Neural progenitor cell (in vitro differentiated cells): ENCODE measurements around the gene DLEU7. TPM values are rescaled to one million over a fixed set of nuclear protein-coding genes. Genes with fewer than 3 reads are reported as not detected.

Source experiments
- DNase-seq: peaks from one replicate; pipeline ENCODE4 v3.0.0-alpha.2; 2016; ENCODE audit warnings: low spot score
- H2AFZ ChIP-seq: fragments of 200-600 bp; sonication (generic); replicated peaks from 2 replicates; pipeline ENCODE4 v1.6.1; 2016; ENCODE audit warnings: antibody characterized with exemption
- H3F3A ChIP-seq: fragments of 200-600 bp; sonication (generic); 2 replicates; pipeline ENCODE4 v1.6.1; 2016; ENCODE audit warnings: antibody characterized with exemption, low read depth
- H3K27ac ChIP-seq: fragments of 200-600 bp; sonication (generic); 2 replicates; pipeline ENCODE4 v1.5.1; 2016; ENCODE audit warnings: mild to moderate bottlenecking
- H3K27me3 ChIP-seq: fragments of 200-600 bp; sonication (generic); 2 replicates; pipeline ENCODE4 v1.6.1; 2016; ENCODE audit warnings: mild to moderate bottlenecking, moderate library complexity
- H3K36me3 ChIP-seq: fragments of 200-600 bp; sonication (generic); 2 replicates; pipeline ENCODE4 v1.5.1; 2016
- H3K4me1 ChIP-seq: fragments of 200-600 bp; sonication (generic); 2 replicates; pipeline ENCODE4 v1.6.1; 2016; ENCODE audit warnings: mixed run types
- H3K4me2 ChIP-seq: fragments of 200-600 bp; sonication (generic); 2 replicates; pipeline ENCODE4 v1.6.1; 2016
- H3K4me3 ChIP-seq: fragments of 200-600 bp; sonication (generic); 2 replicates; pipeline ENCODE4 v1.5.1; 2016
- H3K79me2 ChIP-seq: fragments of 200-600 bp; sonication (generic); 2 replicates; pipeline ENCODE4 v1.6.1; 2016; ENCODE audit warnings: low read depth
- H3K9ac ChIP-seq: fragments of 200-600 bp; sonication (generic); 2 replicates; pipeline ENCODE4 v1.6.1; 2016
- H3K9me3 ChIP-seq: fragments of 200-600 bp; sonication (generic); 2 replicates; pipeline ENCODE4 v1.5.1; 2016; ENCODE audit warnings: low read depth
- H4K20me1 ChIP-seq: fragments of 200-600 bp; sonication (generic); 2 replicates; pipeline ENCODE4 v1.6.1; 2016; ENCODE audit warnings: low read depth
- H3K27ac Mint-ChIP-seq: 3 replicates; pipeline ENCODE4 v1.8.0; 2021; ENCODE audit warnings: mixed read lengths
- H3K27me3 Mint-ChIP-seq: 2 replicates; pipeline ENCODE4 v1.8.0; 2022; ENCODE audit warnings: low read depth, mild to moderate bottlenecking, inconsistent platforms, moderate library complexity, mixed read lengths; ENCODE audit not compliant: insufficient read depth
- H3K36me3 Mint-ChIP-seq: 3 replicates; pipeline ENCODE4 v1.8.0; 2021; ENCODE audit warnings: mixed read lengths
- H3K4me1 Mint-ChIP-seq: 3 replicates; pipeline ENCODE4 v1.8.0; 2021; ENCODE audit warnings: mixed read lengths
- H3K4me3 Mint-ChIP-seq: 3 replicates; pipeline ENCODE4 v1.8.0; 2021; ENCODE audit warnings: mild to moderate bottlenecking, moderate library complexity, mixed read lengths
- H3K9me3 Mint-ChIP-seq: 3 replicates; pipeline ENCODE4 v1.8.0; 2020; ENCODE audit warnings: mixed read lengths
- CTCF ChIP-seq: fragments of 200-600 bp; sonication (generic); IDR thresholded peaks from 2 replicates; pipeline ENCODE4 v1.5.1; 2017; ENCODE audit warnings: antibody characterized with exemption, mild to moderate bottlenecking
- EZH2 ChIP-seq: fragments of 200-600 bp; sonication (generic); IDR thresholded peaks from 2 replicates; pipeline ENCODE4 v1.6.1; 2017; ENCODE audit warnings: antibody characterized with exemption, mild to moderate bottlenecking, moderate library complexity
- EZH2phosphoT487 ChIP-seq: fragments of 200-600 bp; sonication (generic); IDR thresholded peaks from 2 replicates; pipeline ENCODE4 v1.6.1; 2017; ENCODE audit warnings: antibody characterized with exemption
- total RNA-seq: library from RNA; depleted of rRNA; stranded (reverse); fragments of >200 nt; gene quantifications from 2 replicates; pipeline ENCODE4 v1.2.3, GENCODE V29; 2015; ENCODE audit warnings: low replicate concordance

DLEU7 gene
- total RNA-seq, 1 donor from 2014 or later: not detected

GRCh38 chr13:50889317-50889716 is 45.8 kb upstream of the DLEU7 start:
- H3K27me3 Mint-ChIP-seq: peaks cover 6% of the 10 kb centered on the region
- H2AFZ ChIP-seq: no peak overlapping the region
- peaks cover 8% of the 10 kb centered on the region for H3K4me1 ChIP-seq
- H3K9me3 ChIP-seq: no peaks in the 10 kb centered on the region
- no peak overlapping the region for H3K4me2 ChIP-seq
- no peak overlapping the region for H3K4me3 Mint-ChIP-seq
- peaks cover 18% of the 10 kb centered on the region for H3K4me1 Mint-ChIP-seq
- H3K36me3 Mint-ChIP-seq: no peaks in the 10 kb centered on the region
- no peaks in the 10 kb centered on the region for H3K27me3 ChIP-seq
- H4K20me1 ChIP-seq: no peaks in the 10 kb centered on the region
- H3K79me2 ChIP-seq: no peaks in the 10 kb centered on the region
- H3K9ac ChIP-seq: no peak overlapping the region
- DNase-seq: no peak
- H3K9me3 Mint-ChIP-seq: no peaks in the 10 kb centered on the region
- H3F3A ChIP-seq: no peaks in the 10 kb centered on the region
- H3K36me3 ChIP-seq: no peaks in the 10 kb centered on the region
- H3K4me3 ChIP-seq: no peak overlapping the region
- TF ChIP-seq EZH2 (no peak), EZH2phosphoT487 (no peak), CTCF (no peak)
- no peak overlapping the region for H3K27ac ChIP-seq
- no peak overlapping the region for H3K27ac Mint-ChIP-seq

- Mint-ChIP-seq H3K4me3 (no peak overlapping the region), H3K9me3 (no peaks in the 10 kb centered on the region), H3K4me1 (peaks cover 11% of the 10 kb centered on the region), H3K27ac (no peak overlapping the region), H3K27me3 (peaks cover 6% of the 10 kb centered on the region), H3K36me3 (no peaks in the 10 kb centered on the region)
- Histone ChIP-seq H3K4me3 (no peak overlapping the region), H3F3A (no peaks in the 10 kb centered on the region), H3K9ac (no peak overlapping the region), H2AFZ (no peak overlapping the region), H3K4me2 (no peak overlapping the region), H3K79me2 (no peaks in the 10 kb centered on the region), H3K4me1 (peaks cover 4% of the 10 kb centered on the region), H3K9me3 (no peaks in the 10 kb centered on the region), H3K27me3 (no peaks in the 10 kb centered on the region), H4K20me1 (no peaks in the 10 kb centered on the region), H3K27ac (no peak overlapping the region), H3K36me3 (no peaks in the 10 kb centered on the region)
- no peak for DNase-seq
- TF ChIP-seq EZH2phosphoT487 (no peak), EZH2 (no peak), CTCF (no peak)
These were observed 44.9 kb upstream of the DLEU7 start for GRCh38 chr13:50888362-50888761.

GRCh38 chr13:50887151-50887550 is 43.7 kb upstream of the DLEU7 start:
- Histone ChIP-seq H4K20me1 (no peaks in the 10 kb centered on the region), H3K79me2 (no peaks in the 10 kb centered on the region), H3F3A (no peaks in the 10 kb centered on the region), H3K27ac (no peak overlapping the region), H2AFZ (no peak overlapping the region), H3K9me3 (peaks cover 6% of the 10 kb centered on the region), H3K4me1 (no peaks in the 10 kb centered on the region), H3K36me3 (no peaks in the 10 kb centered on the region), H3K4me3 (no peak overlapping the region), H3K9ac (no peak overlapping the region), H3K4me2 (no peak overlapping the region), H3K27me3 (no peaks in the 10 kb centered on the region)
- no peak for DNase-seq
- Mint-ChIP-seq H3K4me3 (no peak overlapping the region), H3K9me3 (no peaks in the 10 kb centered on the region), H3K4me1 (peaks cover 1% of the 10 kb centered on the region), H3K27me3 (peaks cover 2% of the 10 kb centered on the region), H3K36me3 (no peaks in the 10 kb centered on the region), H3K27ac (no peak overlapping the region)
- TF ChIP-seq EZH2phosphoT487: no peak
- TF ChIP-seq CTCF: no peak
- no peak for TF ChIP-seq EZH2

- Histone ChIP-seq H3K4me2 (no peak overlapping the region), H3K9ac (no peak overlapping the region), H3K79me2 (no peaks in the 10 kb centered on the region), H4K20me1 (no peaks in the 10 kb centered on the region), H3K4me1 (no peaks in the 10 kb centered on the region), H2AFZ (no peak overlapping the region), H3K27me3 (no peaks in the 10 kb centered on the region), H3K36me3 (no peaks in the 10 kb centered on the region), H3K4me3 (no peak overlapping the region), H3K9me3 (peaks cover 9% of the 10 kb centered on the region), H3K27ac (no peak overlapping the region), H3F3A (no peaks in the 10 kb centered on the region)
- no peaks in the 10 kb centered on the region for H3K36me3 Mint-ChIP-seq
- H3K27ac Mint-ChIP-seq: no peak overlapping the region
- H3K9me3 Mint-ChIP-seq: no peaks in the 10 kb centered on the region
- no peaks in the 10 kb centered on the region for H3K4me1 Mint-ChIP-seq
- no peak for TF ChIP-seq EZH2
- no peak for TF ChIP-seq CTCF
- no peak for TF ChIP-seq EZH2phosphoT487
- no peak overlapping the region for H3K4me3 Mint-ChIP-seq
- no peak for DNase-seq
- H3K27me3 Mint-ChIP-seq: peaks cover 2% of the 10 kb centered on the region
These were observed 40.8 kb upstream of the DLEU7 start for GRCh38 chr13:50884265-50884664.
